Endothelial cell of hepatic sinusoid (primary cell): ENCODE data around the gene BZW1.
"Not testable (repeated sequence)": the region's sequence is repeated elsewhere in the genome, so short reads cannot be mapped to it uniquely, and the experiment has no call there.

ENCODE experiments used
- in situ Hi-C: cut with HindIII; loops from 2 replicates; pipeline ENCODE4 v1.10.0; 2017; ENCODE audit warnings: low sequenced_read_pairs

Gene BZW1

GRCh38 chr2:200790185-200790584 is 21.5 kb upstream of the BZW1 start:
- in situ Hi-C loops, result no loop called here

GRCh38 chr2:200791905-200792304 is 19.8 kb upstream of the BZW1 start:
- in situ Hi-C loops, result no loop called here

GRCh38 chr2:200794143-200794542 is 17.6 kb upstream of the BZW1 start:
- in situ Hi-C loops, result no loop called here

DNA sequence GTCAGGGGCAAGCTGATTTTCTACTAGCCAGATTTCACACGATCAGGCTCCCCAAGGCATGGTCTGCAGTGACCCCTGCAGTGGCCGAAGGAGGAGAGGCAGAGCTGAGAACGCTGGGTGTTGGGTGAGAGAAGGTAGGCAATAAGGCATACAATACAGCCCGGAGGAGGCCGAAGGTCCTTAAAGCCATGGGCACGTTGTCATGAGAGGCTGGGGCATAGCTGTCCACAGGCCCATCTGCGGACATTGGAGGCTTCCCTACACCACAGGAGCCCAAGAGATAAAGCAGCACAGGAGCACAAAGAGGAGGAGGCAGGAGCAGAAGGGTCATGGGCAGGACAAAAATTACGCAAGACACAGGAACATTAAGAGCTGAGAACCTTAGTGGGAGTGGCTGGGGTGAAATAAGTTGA is 16.7 kb upstream of the BZW1 start:
- in situ Hi-C loops, result no loop called here

- in situ Hi-C loops, result no loop called here
These were observed 15.1 kb upstream of the BZW1 start for GRCh38 chr2:200796561-200796960.

GRCh38 chr2:200797242-200797770 is 14.4 kb upstream of the BZW1 start:
- in situ Hi-C loops, result no loop called here

DNA sequence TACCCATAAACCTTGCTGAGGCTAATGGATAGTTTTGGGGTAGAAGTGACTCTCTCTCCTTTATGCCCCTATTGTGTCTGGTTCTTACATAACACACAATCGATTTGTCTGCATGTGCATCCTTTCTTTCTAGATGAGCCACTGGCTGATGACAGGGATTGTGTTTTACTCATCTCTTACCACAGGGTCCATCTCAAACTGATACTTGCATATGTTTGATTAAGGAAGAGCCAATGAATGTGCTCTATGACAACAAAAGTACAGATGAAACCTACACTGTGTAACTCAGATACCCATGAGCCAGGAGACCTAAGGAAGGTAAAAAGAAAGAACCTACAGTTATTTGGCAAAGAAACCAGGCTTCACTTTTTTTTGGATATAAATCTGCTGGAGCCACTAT is 13.2 kb upstream of the BZW1 start:
- in situ Hi-C loops, result no loop called here

GRCh38 chr2:200800458-200800857 is 11.3 kb upstream of the BZW1 start:
- in situ Hi-C loops, result no loop called here

GRCh38 chr2:200801431-200801830 is 10.3 kb upstream of the BZW1 start:
- in situ Hi-C loops, result not testable (repeated sequence)

DNA sequence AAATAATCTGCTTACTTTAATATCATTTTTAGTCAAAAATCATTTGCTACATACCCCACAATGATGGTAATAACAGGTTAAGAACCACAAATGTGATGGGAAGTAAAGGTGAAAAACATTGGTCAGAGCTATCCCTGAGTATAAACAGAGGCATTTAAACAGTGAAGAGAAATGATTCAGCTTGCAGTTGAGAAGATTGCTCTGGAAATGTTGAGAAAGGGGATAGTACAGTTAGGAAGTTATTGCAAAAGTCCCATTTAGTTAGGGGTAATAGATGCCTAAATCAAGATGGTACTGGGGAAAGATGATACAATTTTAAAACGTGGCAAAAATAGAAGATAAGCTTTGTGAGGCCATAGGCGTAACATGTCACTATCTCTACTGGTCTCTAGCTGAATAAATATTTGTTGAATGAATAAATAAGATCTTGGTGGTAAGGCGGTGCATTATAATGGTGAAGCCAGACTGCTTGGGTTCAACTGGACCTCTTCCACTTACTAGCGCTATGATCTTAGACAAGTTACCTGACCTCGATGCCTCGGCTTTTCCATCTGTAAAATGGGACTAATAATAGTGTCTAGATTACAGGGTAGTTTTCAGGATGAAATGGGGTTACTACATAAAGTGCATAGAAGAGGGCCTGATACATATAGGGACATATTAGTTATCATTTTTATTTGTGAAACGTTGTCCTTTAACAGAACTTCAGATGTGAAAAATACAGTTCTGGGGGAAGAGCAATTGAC is 2.0 kb upstream of the BZW1 start:
- in situ Hi-C loops, result loop anchor here (5.0 kb wide), 1 partner anchor 102 kb away; no protein-coding TSS in a partner anchor

DNA sequence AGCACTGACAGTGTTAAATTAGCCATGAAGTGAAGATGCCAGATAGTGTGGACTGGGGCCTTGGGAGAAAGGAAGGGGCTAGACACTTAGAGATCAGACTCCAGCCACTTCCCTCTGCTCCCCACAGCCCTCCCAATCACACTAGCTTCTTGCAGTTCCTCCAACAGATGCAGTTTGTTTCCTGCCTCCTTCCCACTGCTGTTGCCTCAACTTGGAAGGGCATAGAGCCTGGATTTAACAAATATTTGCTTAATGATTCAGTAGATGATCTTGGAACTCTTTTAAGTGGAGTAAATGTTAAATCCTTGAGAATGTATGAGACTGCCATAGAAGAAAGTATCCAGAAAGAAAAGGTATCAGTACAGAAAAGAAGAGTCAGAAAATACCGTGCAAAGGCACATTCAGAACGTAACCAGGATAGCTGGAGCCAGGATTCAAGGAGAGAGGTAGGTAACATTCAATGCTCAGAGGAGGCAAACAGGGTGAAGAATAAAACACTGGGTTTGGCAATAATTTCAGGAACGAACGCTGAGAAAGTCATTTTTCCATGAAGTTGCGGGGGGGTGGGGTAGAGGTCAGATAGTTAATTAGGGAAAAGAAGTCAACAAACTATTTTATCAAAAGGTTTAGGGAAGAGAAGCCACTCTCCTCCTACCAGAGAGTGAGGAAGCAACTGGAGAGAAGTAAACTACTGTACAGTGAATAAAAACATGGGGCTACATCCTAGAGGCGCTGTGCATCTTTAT is 1.3 kb upstream of the BZW1 start:
- in situ Hi-C loops, result no loop called here

- in situ Hi-C loops, result no loop called here
These were observed 745 bp upstream of the BZW1 start for GRCh38 chr2:200810998-200811332.

DNA sequence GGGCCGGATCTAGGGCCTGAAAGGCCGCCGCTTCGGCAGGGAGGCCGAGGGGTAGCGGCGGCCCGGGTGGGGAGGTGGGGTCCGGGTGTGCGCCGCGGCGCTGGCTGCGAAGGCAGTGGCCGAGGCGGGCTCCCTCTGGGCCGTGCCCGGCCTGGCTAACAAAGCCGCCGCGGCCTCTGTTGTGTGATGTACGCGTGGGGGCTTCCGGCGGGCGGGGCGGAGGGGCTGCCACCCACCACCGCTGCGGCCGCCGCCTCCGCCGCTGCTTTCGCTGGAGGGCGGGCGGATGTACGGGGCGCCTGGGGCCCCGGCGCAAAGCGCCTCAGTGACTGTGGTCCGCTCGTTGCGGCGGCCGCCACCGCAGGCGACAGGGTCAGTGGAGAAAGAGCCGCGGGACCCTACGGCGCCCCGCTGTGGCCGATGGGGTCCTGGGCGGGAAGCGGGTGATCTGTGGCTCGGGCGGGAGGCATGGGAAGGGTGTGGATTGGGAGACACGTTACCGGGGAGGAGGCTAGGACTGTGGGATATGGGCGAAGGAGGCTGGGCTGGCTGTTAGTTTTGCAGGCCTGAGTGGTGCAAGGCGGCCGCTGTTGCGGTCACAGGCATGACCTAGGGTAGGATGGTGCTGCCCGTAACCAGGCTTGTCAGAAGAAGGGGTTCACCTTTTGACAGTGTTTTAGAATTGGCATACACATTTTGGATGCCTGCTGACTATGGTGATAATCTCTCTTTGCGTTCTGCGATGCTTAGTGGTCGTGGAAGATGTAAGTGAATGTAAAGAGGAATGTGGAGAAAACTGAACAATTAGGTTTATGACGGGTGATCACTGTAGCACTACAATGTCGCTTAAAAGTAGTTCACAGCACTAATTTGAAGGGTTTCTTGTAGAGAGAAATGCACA is 662 bp downstream of the BZW1 start:
- in situ Hi-C loops, result no loop called here

GRCh38 chr2:200814276-200814815 is 2.6 kb downstream of the BZW1 start:
- in situ Hi-C loops, result no loop called here

DNA sequence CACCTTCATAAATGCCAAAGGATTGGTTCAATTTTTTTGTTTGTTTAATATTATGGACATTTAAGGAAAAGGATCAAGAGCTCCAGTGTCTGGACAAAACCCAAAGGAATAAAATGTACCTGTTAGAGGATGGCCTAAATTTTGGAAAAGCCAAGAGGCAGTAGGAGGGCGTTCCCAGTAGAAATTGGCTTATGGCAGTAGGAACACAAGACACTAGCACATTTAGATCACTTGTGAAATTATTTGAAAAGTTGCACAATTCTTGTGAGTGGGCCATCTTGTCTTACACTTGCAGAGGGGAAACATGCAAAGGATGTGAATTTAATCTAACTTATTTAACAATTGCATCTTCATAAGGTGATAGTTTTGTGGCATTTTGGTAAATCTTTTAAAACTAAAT is 3.2 kb downstream of the BZW1 start:
- in situ Hi-C loops, result no loop called here

- in situ Hi-C loops, result not testable (repeated sequence)
These were observed 7.0 kb downstream of the BZW1 start for GRCh38 chr2:200818732-200819131.

- in situ Hi-C loops, result no loop called here
These were observed 9.0 kb downstream of the BZW1 start for GRCh38 chr2:200820573-200821234.

GRCh38 chr2:200821686-200822245 is 10.1 kb downstream of the BZW1 start:
- in situ Hi-C loops, result no loop called here

DNA sequence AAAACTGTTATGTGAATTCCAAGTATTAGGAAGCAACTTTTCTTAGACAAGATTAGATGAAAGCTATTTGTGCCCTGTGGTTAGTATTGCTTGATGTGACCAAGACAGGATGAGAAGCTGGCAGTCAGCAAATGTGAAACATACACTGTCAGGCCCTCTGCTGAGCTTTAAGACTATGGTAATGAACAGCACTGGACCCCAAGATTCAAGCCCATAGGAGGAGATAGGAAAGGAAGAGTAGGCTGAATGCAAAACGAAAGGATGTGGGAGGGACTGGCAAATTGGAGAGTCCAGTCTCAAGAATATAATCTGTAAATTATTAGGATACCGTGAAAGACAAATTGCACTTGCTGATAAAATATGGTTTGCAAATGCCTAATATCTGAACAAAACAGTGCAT is 16.4 kb downstream of the BZW1 start:
- in situ Hi-C loops, result no loop called here
